K562 treated with DMSO at 1 percent for 48 hours (cell line): Measurements from ENCODE around the gene NR2C2. TPM values are rescaled to one million over a fixed set of nuclear protein-coding genes. Genes with fewer than 3 reads are reported as not detected.

Experiments
- total RNA-seq: library from RNA; unstranded; fragments of 300-600 nt; gene quantifications from 2 replicates; pipeline ENCODE4 v1.2.3, GENCODE V29; 2022; ENCODE audit warnings: low replicate concordance; ENCODE audit errors: extremely low read depth

The NR2C2 gene
- total RNA-seq = not detected in 2 replicates

GRCh38 chr3:14947100-14947885, at the start of gene NR2C2:
Gene NR2C2 (plus strand): TSS chr3:14947583. CDS start chr3:15003915, 56,332 bp downstream.

DNA sequence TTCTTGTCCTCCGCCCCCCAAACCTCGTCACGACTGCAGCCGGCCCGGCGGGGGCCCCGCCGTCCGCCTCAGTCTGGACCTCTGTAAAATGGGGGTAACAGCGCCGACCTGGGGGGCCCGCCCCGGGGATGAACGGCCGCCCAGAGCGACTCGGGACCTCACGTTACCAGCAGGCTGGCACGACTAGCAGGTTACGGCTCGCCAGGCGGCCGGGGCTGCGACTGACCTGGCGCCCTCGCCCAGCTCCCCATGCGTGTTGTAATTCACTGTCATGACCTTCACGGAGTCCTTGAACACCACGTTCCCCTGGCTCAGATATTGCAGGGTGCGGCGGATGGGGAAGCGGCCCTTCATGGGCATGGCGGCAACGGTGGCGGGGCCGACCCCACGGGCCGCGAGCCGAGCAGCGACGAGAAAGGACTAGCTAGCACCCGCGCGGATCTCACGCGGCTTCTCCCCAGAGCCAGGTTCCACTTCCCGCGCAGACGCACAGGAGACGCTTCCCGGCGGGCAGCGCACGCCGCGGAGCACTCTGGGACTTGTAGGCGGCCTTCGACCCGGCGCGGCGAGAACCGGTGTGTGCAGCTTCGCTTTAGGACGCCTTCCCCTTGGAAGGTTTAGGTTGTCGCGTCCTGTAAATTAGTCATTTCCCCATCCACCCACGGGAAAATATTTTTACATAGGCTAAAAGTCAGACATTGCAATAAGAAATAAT, 117.6 kb downstream of the NR2C2 start, which contains the start of gene MRPS25:
TSS of gene MRPS25 (minus strand) at position 481 of the 715 bp plus-strand sequence. CDS start at position 360, 121 bp downstream.

Other genes starting within 250 kb of the NR2C2 start
- not detected in 2 replicates for gene FGD5, start 128.6 kb upstream of the NR2C2 start, total RNA-seq
- gene MRPS25, start 117.7 kb downstream of the NR2C2 start, total RNA-seq = not detected in 2 replicates
- not detected in 2 replicates for gene RBSN, start 151.6 kb downstream of the NR2C2 start, total RNA-seq